ENCODE results near the gene LRCH4.
"Not testable (repeated sequence)": the region's sequence is repeated elsewhere in the genome, so short reads cannot be mapped to it uniquely, and the experiment has no call there.

Gene LRCH4

GRCh38 chr7:100567751-100568175, 18.2 kb downstream of the LRCH4 start:
- no peak for DNase-seq (ENCODE audit: low read depth in 3 of 3)

- no peak for DNase-seq (ENCODE audit: low read depth in 3 of 3)
These were observed 18.7 kb downstream of the LRCH4 start for GRCh38 chr7:100567031-100567730.

- DNase-seq (ENCODE audit: low read depth in 3 of 3): no peak
These were observed 19.9 kb downstream of the LRCH4 start for GRCh38 chr7:100566018-100566531.

GRCh38 chr7:100565133-100565571, 20.8 kb downstream of the LRCH4 start:
- no peak for DNase-seq (ENCODE audit: low read depth in 3 of 3)

- not testable (repeated sequence) for DNase-seq (ENCODE audit: low read depth in 3 of 3)
These were observed 21.5 kb downstream of the LRCH4 start for GRCh38 chr7:100564405-100564804.

- DNase-seq (ENCODE audit: low read depth in 3 of 3): peak; percentile 68 to 80 (median 77)
These were observed 22.0 kb downstream of the LRCH4 start for GRCh38 chr7:100563809-100564400.

GRCh38 chr7:100563100-100563564, 22.8 kb downstream of the LRCH4 start:
- no peak for DNase-seq (ENCODE audit: low read depth in 3 of 3)

- no peak for DNase-seq (ENCODE audit: low read depth in 3 of 3)
These were observed 23.5 kb downstream of the LRCH4 start for GRCh38 chr7:100562195-100563099.

GRCh38 chr7:100561491-100562194, 24.3 kb downstream of the LRCH4 start:
- no peak for DNase-seq (ENCODE audit: low read depth in 3 of 3)

- DNase-seq (ENCODE audit: low read depth in 3 of 3): no peak
These were observed 26.8 kb downstream of the LRCH4 start for GRCh38 chr7:100559127-100559526.

GRCh38 chr7:100556541-100556940, 29.4 kb downstream of the LRCH4 start:
- no peak for DNase-seq (ENCODE audit: low read depth in 3 of 3)

GRCh38 chr7:100555701-100556100, 30.2 kb downstream of the LRCH4 start:
- no peak for DNase-seq (ENCODE audit: low read depth in 3 of 3)

- DNase-seq (ENCODE audit: low read depth in 3 of 3): no peak
These were observed 32.9 kb downstream of the LRCH4 start for GRCh38 chr7:100553032-100553431.

- DNase-seq (ENCODE audit: low read depth in 3 of 3): no peak
These were observed 33.4 kb downstream of the LRCH4 start for GRCh38 chr7:100552532-100552931.

- not testable (repeated sequence) for DNase-seq (ENCODE audit: low read depth in 3 of 3)
These were observed 37.5 kb downstream of the LRCH4 start for GRCh38 chr7:100548446-100548845.

- DNase-seq (ENCODE audit: low read depth in 3 of 3): no peak
These were observed 38.1 kb downstream of the LRCH4 start for GRCh38 chr7:100547872-100548271.

- no peak for DNase-seq (ENCODE audit: low read depth in 3 of 3)
These were observed 38.8 kb downstream of the LRCH4 start for GRCh38 chr7:100546926-100547800.

GRCh38 chr7:100546129-100546925, 39.6 kb downstream of the LRCH4 start:
- no peak for DNase-seq (ENCODE audit: low read depth in 3 of 3)

GRCh38 chr7:100545360-100546128, 40.4 kb downstream of the LRCH4 start:
- DNase-seq (ENCODE audit: low read depth in 3 of 3): peak in 1 of 3 experiments; percentile 33
